ENCODE measurements around the gene CMSS1.

Gene CMSS1

GRCh38 chr3:100140976-100141375 is 323.3 kb downstream of the CMSS1 start:
- no peak for DNase-seq (ENCODE audit: low read depth in 2 of 2)

GRCh38 chr3:100141586-100141985 is 323.9 kb downstream of the CMSS1 start:
- no peak for DNase-seq (ENCODE audit: low read depth in 2 of 2)

GRCh38 chr3:100144255-100144866 is 326.7 kb downstream of the CMSS1 start:
- no peak for DNase-seq (ENCODE audit: low read depth in 2 of 2)

- DNase-seq (ENCODE audit: low read depth in 2 of 2), result no peak
Observed at GRCh38 chr3:100149130-100149529, 331.5 kb downstream of the CMSS1 start.

- DNase-seq (ENCODE audit: low read depth in 2 of 2), result no peak
Observed at GRCh38 chr3:100149713-100150415, 332.2 kb downstream of the CMSS1 start.

- DNase-seq (ENCODE audit: low read depth in 2 of 2), result no peak
Observed at GRCh38 chr3:100150473-100150872, 332.8 kb downstream of the CMSS1 start.

GRCh38 chr3:100151024-100151707 is 333.5 kb downstream of the CMSS1 start:
- DNase-seq (ENCODE audit: low read depth in 2 of 2), result no peak

GRCh38 chr3:100154171-100154570 is 336.5 kb downstream of the CMSS1 start:
- no peak for DNase-seq (ENCODE audit: low read depth in 2 of 2)

- no peak for DNase-seq (ENCODE audit: low read depth in 2 of 2)
Observed at GRCh38 chr3:100155128-100155527, 337.5 kb downstream of the CMSS1 start.

- no peak for DNase-seq (ENCODE audit: low read depth in 2 of 2)
Observed at GRCh38 chr3:100155590-100155989, 337.9 kb downstream of the CMSS1 start.

GRCh38 chr3:100157685-100158084 is 340.0 kb downstream of the CMSS1 start:
- DNase-seq (ENCODE audit: low read depth in 2 of 2), result no peak

- no peak for DNase-seq (ENCODE audit: low read depth in 2 of 2)
Observed at GRCh38 chr3:100158918-100159330, 341.3 kb downstream of the CMSS1 start.

GRCh38 chr3:100159331-100160153 is 341.9 kb downstream of the CMSS1 start:
- no peak for DNase-seq (ENCODE audit: low read depth in 2 of 2)

- DNase-seq (ENCODE audit: low read depth in 2 of 2), result no peak
Observed at GRCh38 chr3:100160521-100160920, 342.9 kb downstream of the CMSS1 start.

- DNase-seq (ENCODE audit: low read depth in 2 of 2), result no peak
Observed at GRCh38 chr3:100163787-100164186, 346.1 kb downstream of the CMSS1 start.

- no peak for DNase-seq (ENCODE audit: low read depth in 2 of 2)
Observed at GRCh38 chr3:100164743-100165142, 347.1 kb downstream of the CMSS1 start.

- DNase-seq (ENCODE audit: low read depth in 2 of 2), result no peak
Observed at GRCh38 chr3:100165926-100166550, 348.4 kb downstream of the CMSS1 start.

- DNase-seq (ENCODE audit: low read depth in 2 of 2), result no peak
Observed at GRCh38 chr3:100169201-100169920, 351.7 kb downstream of the CMSS1 start.

GRCh38 chr3:100170486-100170885 is 352.8 kb downstream of the CMSS1 start:
- DNase-seq (ENCODE audit: low read depth in 2 of 2), result no peak

GRCh38 chr3:100171211-100171914 is 353.7 kb downstream of the CMSS1 start:
- no peak for DNase-seq (ENCODE audit: low read depth in 2 of 2)

Data from stimulated activated CD8-positive, alpha-beta memory T cell treated with anti-CD3 and anti-CD28 coated beads, Interleukin-2, amount 100 ng/mL, for 48 hours (primary cell).